HEK293 (cell line): Measurements from ENCODE around the gene RPL35A.

Experiments used
- ZBTB1 ChIP-seq: fragments of 450-650 bp; formaldehyde crosslinking; IDR thresholded peaks from 2 replicates; pipeline ENCODE4 v1.5.1; 2016; ENCODE audit warnings: missing biosample characterization, missing genetic modification characterization
- ZBTB21 ChIP-seq: fragments of 450-650 bp; formaldehyde crosslinking; IDR thresholded peaks from 2 replicates; pipeline ENCODE4 v1.5.1; 2017; ENCODE audit warnings: missing biosample characterization, missing genetic modification characterization
- ZBTB8A ChIP-seq: fragments of 450-650 bp; formaldehyde crosslinking; IDR thresholded peaks from 2 replicates; pipeline ENCODE4 v1.5.1; 2016; ENCODE audit warnings: missing biosample characterization, missing genetic modification characterization
- ZEB2 ChIP-seq: fragments of 450-650 bp; formaldehyde crosslinking; IDR thresholded peaks from 2 replicates; pipeline ENCODE4 v1.5.1; 2016; ENCODE audit warnings: missing biosample characterization, missing genetic modification characterization
- ZNF76 ChIP-seq: fragments of 450-650 bp; formaldehyde crosslinking; IDR thresholded peaks from 2 replicates; pipeline ENCODE4; 2016; ENCODE audit warnings: low read depth, missing biosample characterization, missing genetic modification characterization, borderline replicate concordance
- ZNF785 ChIP-seq: fragments of 450-650 bp; formaldehyde crosslinking; IDR thresholded peaks from 2 replicates; pipeline ENCODE4 v1.5.1; 2016; ENCODE audit warnings: missing biosample characterization, missing genetic modification characterization
- TF ChIP-seq, protein P1 (sequence below): IDR thresholded peaks from 2 replicates; pipeline ENCODE4 v1.6.1; 2011; ENCODE audit warnings: mild to moderate bottlenecking, low read depth, low read length, borderline replicate concordance
- TF ChIP-seq, protein P2 (sequence below): fragments of 450-650 bp; formaldehyde crosslinking; IDR thresholded peaks from 2 replicates; pipeline ENCODE4 v1.5.1; 2016; ENCODE audit warnings: missing biosample characterization, missing genetic modification characterization
- TF ChIP-seq, protein P3 (sequence below): fragments of 450-650 bp; formaldehyde crosslinking; IDR thresholded peaks from 2 replicates; pipeline ENCODE4 v1.5.1; 2017; ENCODE audit warnings: missing biosample characterization, missing genetic modification characterization
- TF ChIP-seq, protein P4 (sequence below): fragments of 450-650 bp; formaldehyde crosslinking; IDR thresholded peaks from 2 replicates; pipeline ENCODE4 v1.5.1; 2016; ENCODE audit warnings: missing biosample characterization, missing genetic modification characterization
- TF ChIP-seq, protein P5 (sequence below): fragments of 450-650 bp; formaldehyde crosslinking; IDR thresholded peaks from 2 replicates; pipeline ENCODE4 v1.5.1; 2016; ENCODE audit warnings: missing biosample characterization, missing genetic modification characterization

DNA sequence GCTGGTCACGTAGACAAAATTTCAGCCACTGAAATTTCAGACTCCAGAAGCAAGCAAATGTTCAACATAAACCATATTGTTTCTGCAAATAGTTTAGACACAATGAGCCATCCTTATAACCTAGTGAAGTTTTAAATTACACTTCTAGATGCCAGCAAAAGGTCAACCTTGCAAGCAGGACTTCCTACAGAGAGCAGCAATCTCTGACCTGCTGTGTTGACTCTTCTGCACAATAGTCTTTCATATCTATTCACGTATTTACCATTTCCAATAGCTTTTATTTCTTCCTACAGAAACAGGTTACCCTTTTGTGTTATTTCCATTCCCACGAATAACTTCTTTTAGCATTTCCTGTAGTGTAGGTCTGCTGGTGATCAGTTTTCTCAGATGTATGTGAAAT lies 20.6 kb downstream of the RPL35A start:
- TF ChIP-seq ZBTB8A (tag by site-specific recombination) (no peak), ZBTB1 (tag by site-specific recombination) (no peak), ZNF785 (no peak), ZBTB21 (tag by site-specific recombination) (no peak), ZEB2 (no peak), ZNF76 (tag by site-specific recombination) (no peak)
- TF ChIP-seq, protein P1, sequence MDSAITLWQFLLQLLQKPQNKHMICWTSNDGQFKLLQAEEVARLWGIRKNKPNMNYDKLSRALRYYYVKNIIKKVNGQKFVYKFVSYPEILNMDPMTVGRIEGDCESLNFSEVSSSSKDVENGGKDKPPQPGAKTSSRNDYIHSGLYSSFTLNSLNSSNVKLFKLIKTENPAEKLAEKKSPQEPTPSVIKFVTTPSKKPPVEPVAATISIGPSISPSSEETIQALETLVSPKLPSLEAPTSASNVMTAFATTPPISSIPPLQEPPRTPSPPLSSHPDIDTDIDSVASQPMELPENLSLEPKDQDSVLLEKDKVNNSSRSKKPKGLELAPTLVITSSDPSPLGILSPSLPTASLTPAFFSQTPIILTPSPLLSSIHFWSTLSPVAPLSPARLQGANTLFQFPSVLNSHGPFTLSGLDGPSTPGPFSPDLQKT: no peak
- TF ChIP-seq, protein P2, sequence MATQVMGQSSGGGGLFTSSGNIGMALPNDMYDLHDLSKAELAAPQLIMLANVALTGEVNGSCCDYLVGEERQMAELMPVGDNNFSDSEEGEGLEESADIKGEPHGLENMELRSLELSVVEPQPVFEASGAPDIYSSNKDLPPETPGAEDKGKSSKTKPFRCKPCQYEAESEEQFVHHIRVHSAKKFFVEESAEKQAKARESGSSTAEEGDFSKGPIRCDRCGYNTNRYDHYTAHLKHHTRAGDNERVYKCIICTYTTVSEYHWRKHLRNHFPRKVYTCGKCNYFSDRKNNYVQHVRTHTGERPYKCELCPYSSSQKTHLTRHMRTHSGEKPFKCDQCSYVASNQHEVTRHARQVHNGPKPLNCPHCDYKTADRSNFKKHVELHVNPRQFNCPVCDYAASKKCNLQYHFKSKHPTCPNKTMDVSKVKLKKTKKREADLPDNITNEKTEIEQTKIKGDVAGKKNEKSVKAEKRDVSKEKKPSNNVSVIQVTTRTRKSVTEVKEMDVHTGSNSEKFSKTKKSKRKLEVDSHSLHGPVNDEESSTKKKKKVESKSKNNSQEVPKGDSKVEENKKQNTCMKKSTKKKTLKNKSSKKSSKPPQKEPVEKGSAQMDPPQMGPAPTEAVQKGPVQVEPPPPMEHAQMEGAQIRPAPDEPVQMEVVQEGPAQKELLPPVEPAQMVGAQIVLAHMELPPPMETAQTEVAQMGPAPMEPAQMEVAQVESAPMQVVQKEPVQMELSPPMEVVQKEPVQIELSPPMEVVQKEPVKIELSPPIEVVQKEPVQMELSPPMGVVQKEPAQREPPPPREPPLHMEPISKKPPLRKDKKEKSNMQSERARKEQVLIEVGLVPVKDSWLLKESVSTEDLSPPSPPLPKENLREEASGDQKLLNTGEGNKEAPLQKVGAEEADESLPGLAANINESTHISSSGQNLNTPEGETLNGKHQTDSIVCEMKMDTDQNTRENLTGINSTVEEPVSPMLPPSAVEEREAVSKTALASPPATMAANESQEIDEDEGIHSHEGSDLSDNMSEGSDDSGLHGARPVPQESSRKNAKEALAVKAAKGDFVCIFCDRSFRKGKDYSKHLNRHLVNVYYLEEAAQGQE (tag by site-specific recombination): no peak
- TF ChIP-seq, protein P3, sequence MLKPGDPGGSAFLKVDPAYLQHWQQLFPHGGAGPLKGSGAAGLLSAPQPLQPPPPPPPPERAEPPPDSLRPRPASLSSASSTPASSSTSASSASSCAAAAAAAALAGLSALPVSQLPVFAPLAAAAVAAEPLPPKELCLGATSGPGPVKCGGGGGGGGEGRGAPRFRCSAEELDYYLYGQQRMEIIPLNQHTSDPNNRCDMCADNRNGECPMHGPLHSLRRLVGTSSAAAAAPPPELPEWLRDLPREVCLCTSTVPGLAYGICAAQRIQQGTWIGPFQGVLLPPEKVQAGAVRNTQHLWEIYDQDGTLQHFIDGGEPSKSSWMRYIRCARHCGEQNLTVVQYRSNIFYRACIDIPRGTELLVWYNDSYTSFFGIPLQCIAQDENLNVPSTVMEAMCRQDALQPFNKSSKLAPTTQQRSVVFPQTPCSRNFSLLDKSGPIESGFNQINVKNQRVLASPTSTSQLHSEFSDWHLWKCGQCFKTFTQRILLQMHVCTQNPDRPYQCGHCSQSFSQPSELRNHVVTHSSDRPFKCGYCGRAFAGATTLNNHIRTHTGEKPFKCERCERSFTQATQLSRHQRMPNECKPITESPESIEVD (tag by site-specific recombination): no peak
- TF ChIP-seq, protein P4, sequence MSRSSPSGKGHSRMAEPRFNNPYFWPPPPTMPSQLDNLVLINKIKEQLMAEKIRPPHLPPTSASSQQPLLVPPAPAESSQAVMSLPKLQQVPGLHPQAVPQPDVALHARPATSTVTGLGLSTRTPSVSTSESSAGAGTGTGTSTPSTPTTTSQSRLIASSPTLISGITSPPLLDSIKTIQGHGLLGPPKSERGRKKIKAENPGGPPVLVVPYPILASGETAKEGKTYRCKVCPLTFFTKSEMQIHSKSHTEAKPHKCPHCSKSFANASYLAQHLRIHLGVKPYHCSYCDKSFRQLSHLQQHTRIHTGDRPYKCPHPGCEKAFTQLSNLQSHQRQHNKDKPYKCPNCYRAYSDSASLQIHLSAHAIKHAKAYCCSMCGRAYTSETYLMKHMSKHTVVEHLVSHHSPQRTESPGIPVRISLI: no peak
- TF ChIP-seq, protein P5, sequence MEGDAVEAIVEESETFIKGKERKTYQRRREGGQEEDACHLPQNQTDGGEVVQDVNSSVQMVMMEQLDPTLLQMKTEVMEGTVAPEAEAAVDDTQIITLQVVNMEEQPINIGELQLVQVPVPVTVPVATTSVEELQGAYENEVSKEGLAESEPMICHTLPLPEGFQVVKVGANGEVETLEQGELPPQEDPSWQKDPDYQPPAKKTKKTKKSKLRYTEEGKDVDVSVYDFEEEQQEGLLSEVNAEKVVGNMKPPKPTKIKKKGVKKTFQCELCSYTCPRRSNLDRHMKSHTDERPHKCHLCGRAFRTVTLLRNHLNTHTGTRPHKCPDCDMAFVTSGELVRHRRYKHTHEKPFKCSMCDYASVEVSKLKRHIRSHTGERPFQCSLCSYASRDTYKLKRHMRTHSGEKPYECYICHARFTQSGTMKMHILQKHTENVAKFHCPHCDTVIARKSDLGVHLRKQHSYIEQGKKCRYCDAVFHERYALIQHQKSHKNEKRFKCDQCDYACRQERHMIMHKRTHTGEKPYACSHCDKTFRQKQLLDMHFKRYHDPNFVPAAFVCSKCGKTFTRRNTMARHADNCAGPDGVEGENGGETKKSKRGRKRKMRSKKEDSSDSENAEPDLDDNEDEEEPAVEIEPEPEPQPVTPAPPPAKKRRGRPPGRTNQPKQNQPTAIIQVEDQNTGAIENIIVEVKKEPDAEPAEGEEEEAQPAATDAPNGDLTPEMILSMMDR: no peak
